Activated CD4-positive, CD25-positive, alpha-beta regulatory T cell (primary cell): ENCODE data around the gene KRT82.

Source experiments
- DNase-seq, 4 experiments: peaks; one replicate each; lab custom pipeline; 2025; lab: John Stamatoyannopoulos, UW

KRT82 gene

GRCh38 chr12:52435659-52435999 is 29.5 kb upstream of the KRT82 start:
- no peak for DNase-seq

GRCh38 chr12:52434760-52435530 is 28.8 kb upstream of the KRT82 start:
- no peak for DNase-seq

DNA sequence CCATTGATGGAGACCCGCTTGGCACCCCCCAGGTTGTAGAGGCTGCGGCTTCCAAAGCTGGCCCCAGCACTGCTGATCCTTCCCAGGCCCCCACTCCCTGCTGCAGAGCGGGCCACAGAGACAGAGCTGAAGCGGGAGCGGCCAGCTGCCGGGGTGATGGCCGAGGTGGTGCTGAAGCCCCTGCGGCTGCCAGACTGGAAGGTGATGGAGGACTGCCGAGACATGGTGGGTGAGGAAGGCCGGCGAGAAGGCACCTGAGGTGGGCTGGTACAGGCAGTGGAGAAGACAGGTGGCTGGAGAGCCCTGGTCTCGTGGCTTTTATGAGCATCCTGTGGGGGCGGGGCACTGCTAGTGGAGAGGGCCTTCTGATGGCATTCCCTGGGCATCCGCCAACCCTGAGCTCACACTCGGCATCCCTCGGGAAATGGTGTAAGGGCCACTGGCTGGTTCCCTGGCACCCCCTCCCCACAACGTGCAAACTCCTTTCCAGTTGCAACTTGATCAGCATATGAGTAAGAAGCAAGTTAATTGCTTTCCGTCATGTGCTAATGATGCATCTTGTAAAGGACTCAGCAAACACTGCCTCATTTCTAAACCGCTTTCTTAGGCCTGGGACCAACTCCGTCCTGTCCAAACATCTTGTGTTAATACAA is 28.1 kb upstream of the KRT82 start, which contains the start of gene KRT75:
TSS of gene KRT75 (minus strand) at position 291 of the 653 bp plus-strand sequence. CDS start at position 224, 67 bp downstream.
- no peak for DNase-seq

DNA sequence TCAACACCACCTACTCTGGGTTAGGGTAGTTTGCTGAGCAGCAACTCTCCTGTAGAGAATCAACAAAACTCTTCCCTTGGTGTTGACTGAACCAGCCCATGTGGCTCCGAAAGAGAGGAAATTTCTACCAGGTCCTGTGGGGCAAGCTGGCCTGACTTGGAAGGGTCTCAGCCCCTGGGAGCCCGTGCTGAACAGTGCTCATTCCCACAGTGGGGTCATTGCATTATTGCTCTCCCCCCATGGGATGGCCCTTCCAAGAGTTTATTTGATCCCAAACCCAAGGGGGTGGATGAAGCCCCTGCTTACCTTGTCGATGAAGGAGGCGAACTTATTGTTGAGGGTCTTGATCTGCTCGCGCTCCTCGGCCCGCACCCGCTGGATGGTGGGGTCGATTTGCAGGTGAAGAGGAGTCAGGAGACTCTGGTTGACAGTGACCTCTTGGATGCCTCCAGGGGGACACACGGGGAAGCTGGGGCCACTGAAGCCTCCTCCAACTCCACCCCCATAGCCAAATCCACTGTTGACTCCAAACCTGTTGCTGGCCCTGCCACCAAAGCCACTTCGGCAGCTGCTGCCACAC is 27.5 kb upstream of the KRT82 start:
- no peak for DNase-seq

GRCh38 chr12:52432559-52433207 is 26.5 kb upstream of the KRT82 start:
- DNase-seq, result no peak

GRCh38 chr12:52428121-52428520 is 22.0 kb upstream of the KRT82 start:
- DNase-seq, result no peak

DNA sequence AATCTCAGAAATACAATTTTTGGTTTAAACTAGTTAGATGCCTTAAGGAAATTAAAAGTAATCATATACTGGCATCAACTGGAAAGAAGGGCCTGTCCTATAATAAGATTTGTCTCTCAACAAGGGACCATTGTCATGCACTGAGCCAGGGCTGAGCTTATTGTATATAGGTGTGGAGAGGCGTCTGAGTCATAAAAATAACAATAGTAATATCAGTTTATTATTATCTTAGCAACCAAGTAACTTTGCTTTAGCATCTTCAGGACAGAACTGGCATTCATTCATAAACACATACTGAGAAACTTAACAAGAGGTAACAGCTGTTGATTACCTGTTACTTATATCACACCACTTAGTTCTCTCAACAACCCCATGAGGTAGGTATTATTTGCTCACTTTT is 20.9 kb upstream of the KRT82 start:
- no peak for DNase-seq

- DNase-seq, result no peak
These were observed 19.9 kb upstream of the KRT82 start for GRCh38 chr12:52426034-52426433.

DNA sequence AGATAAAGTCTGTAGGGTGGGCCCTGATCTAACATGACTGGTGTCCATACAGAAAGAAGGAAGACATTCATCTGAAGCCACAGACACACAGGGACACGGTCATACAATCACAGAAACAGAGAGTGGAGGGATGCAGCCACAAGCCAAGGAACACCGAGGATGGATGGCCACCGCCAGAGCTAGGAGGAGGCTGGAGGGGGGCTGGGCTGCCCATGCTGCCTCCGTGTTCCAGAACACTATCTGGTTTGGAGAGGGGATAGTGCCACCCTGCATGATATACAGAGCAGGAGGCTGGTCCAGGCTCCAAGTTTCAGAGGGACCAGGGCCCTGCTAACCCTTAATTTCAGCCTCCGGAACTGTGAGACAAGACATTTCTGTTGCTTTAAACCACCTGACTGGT is 19.3 kb upstream of the KRT82 start:
- no peak for DNase-seq

- DNase-seq, result no peak
These were observed 17.7 kb upstream of the KRT82 start for GRCh38 chr12:52423661-52424500.

- no peak for DNase-seq
These were observed 16.9 kb upstream of the KRT82 start for GRCh38 chr12:52423035-52423434.

DNA sequence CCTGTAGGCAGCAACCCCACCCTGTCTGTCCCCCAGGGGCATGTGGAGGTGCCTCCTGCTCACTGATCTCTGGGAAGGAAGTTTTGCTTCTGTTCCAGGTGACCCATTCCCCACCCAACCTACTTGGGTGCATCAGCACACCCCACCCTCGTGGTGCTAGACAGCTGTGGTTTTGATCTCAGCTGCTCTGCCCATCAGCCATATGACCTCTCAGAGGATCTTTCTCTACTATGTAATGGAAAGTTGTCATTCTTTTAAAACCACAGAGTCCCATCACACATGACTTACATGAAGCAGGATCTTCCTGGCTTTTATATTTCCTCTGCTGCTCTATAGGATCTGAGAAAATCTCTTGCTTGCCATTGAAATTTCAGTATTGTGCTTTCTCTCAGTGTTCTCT is 13.5 kb upstream of the KRT82 start:
- no peak for DNase-seq

DNA sequence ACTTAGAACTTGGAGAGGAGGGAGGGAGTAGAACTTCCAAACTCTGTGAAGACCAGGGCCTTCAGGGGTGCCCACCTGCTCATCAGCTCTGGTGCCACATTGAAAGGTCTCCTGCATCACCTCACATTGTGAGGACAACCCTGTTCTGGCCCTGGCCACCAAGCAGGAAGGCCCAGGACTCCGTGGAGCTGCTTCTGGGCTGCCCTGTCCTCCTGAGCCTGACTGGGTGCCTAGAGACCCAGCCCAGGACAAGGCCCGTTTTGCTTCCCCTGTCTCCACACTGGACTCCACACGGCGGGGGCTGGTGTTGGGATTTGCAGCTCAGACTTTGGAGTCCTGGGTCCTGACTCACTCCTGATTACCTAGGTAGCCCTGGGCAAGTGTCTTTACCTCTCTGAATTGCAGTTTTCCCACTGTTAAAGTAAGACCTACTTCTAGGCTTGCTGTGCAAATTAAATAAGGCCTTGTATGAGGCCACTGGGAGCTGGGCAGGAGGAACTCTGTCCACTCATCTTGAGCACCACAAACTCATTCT is 12.5 kb upstream of the KRT82 start:
- DNase-seq, result no peak

DNA sequence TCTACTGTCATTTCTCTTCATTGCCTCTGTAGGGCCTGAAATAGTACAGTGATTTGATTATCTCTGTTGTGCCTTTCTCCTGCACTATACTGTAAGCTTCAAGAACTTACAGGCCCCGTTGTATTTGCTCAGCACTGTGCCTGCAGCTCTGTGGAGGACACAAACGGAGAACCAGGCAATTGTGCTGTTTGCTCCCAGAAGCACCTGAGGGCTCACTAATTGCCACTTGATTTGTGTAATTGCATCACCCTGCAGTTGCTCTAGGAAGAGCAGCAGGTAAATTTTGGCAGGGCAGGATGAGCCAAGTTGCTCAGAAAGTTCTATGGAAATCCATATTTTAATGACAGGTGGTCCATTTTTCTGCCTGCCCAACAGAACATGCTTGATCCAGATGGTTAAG is 11.6 kb upstream of the KRT82 start:
- DNase-seq, result no peak

DNA sequence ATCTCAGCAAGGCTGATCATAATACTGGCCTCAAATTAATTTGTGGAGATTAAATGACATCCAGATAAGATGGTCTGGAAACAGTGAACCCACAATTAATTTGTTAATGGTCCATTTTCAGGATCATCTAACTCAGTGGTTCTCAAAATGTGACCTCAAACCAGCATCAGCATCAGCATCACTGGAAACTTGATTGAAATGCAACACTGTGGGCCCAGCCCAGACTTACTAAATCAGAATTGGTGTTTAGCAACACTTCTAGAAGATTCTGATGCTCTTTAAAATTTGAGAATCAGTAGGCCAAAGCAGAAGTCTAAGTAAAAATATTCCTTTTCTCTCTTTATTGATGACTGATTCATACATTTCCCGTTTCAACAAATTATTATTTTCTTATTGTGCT is 10.7 kb upstream of the KRT82 start:
- DNase-seq, result no peak

DNA sequence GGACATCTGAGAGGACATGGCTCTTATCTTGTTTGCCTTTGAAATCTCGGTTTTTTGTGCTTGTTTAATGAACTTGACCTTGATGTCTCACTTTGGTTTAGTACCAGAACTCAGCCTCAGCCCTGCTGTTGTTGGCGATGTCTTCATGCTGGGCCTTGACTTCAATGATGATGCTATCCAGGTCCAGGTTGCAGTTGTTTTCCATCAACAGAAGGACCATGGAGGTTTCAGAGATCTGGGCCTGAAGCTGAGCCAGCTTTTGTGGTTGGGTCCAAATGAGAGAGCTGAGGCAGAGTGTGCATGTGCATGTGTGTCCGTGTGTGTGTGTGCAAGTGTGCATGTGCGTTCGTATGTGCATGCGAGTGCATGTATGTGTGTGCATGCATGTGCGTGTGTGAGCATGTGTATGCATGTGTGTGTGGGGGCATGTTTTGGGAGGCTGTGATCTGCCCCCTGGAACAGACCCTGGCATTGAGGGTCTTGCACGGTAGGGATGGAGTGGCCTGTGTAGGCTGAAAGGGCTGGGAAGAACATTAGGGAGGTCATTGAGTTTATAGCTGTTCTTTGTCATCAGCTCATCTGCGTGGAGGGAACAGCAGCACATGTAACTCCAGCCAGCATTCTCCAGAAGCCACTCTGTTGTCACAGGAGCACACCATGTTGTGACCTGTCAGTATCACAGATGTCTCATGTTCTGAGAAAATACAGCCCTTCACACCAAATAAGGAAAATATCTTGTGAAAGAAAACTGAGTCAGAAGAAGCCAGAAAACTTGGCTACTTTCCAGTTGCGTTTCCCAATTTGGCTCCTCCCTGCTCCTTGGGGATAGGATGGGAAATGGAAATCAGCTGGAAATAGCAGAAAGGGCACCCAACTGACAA is 10.0 kb upstream of the KRT82 start:
- no peak for DNase-seq

DNA sequence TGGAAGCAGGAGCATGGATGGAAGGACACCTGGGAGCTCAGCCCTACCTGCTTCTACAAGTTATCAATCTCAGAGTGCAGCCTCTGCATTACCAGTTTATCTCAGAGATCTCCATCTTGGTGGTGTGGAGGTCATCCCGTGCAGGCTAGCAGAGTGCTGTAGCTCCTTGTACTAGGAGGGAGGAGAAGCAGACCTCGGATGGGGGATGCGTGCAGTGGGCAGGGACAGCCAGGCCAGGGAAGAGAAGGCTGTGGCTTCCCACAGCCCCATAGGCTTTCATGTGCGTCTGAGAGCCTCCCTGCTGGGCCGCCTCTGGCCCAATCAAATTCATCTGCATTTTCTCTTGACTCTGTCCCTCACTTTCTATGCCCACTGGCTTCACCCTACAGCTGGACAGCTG is 8.8 kb upstream of the KRT82 start:
- no peak for DNase-seq

DNA sequence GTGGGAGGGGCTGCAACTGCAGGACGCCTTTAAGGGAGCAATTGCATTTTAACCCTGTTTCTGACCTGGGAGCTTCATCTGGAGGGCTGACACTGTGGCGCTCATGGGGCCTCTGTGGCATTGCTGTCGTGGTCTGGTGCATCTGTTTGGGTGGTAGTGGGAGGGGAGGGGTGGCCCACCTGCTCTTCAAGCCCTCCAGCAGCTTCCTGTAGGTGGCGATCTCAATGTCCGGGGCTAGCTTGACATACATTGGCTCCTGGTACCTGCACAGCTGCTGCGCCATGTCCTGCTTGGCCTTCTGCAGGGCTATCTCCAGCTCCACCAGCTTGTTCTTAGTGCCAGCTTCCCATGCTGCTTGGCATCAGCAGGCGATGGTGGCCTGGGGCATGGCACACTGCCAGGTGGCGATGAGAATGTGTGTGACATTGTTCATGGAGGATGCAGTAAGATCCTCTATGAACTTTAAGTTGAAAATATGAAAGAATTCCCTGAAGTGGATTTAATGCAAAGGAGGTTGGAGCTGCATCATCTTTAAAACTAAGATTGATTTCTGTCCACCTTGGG is 7.7 kb upstream of the KRT82 start:
- DNase-seq, result no peak

- no peak for DNase-seq
These were observed 7.1 kb upstream of the KRT82 start for GRCh38 chr12:52413202-52413601.

DNA sequence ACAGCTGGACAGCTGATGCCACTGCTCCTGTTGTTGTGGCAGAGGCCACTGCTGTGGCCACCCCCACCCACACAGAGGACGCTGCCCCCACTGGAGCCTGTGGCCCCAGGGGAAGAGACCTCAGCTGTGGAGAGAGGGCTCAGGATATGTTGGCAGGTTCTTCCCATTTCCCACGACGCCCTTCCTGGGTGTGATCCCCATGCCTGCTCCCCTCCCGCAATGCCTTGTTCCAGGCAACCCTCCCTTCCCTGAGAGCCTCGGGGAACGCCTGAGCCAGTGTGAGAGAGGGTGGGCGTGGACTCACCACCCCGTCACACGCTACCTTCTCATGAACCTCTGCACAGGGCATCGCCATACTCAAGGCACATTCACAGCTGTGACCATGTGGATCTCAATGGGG is 5.7 kb upstream of the KRT82 start:
- no peak for DNase-seq
